ENCODE data around the gene POLR3B.

DNA sequence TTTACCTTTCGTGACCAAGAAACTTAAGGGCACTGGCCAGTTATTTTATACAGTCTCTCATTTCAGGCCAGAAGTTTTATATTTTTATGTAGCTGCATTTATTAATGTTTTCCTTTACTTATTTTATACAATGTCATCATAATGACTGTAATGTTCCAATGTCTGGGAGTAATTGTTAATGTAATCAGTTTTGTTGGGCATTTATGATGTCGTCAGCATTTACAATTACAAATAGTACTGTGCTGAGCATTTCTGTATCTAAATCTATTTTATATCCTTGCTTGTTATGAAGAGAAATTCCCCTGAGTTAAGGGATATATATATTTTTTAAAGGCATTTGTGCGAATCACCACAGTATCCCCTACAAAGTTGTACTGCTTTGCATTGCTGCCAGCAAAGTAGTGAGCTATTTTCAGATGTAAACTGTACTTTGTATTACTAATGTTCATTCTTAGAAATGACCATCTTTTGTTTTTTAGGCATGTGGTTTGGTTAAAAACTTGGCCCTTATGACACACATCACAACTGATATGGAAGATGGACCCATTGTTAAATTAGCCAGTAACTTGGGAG lies 74.4 kb downstream of the POLR3B start:
- no peak for TF ChIP-seq CTCF (conservative IDR thresholded peaks at IDR 0.05)
- no peak for TF ChIP-seq EZH2 (IDR thresholded peaks at IDR 0.05; ENCODE audit: low read depth)
